Lung (tissue), 12 donors: ENCODE results near the gene TMX3. TPM values are rescaled to one million over a fixed set of nuclear protein-coding genes. Genes with fewer than 3 reads are reported as not detected.

Experiments
- ATAC-seq: fragments of 200-7000 bp; cut with Tn5 transposase; one replicate; pipeline ENCODE4 v1.9.1; 2020; ENCODE audit warnings: moderate number of reproducible peaks; ENCODE audit not compliant: insufficient read depth, low FRiP score
- DNase-seq, 3 donors: peaks; one replicate each; pipeline ENCODE4 v3.0.0-alpha.2; 2013 to 2017
- H3K27ac ChIP-seq, 2 donors: one replicate each; pipeline ENCODE4 v1.5.1; 2013; ENCODE audit warnings: mild to moderate bottlenecking in 2 of 2, moderate library complexity in 2 of 2, control low read depth in 1 of 2, inconsistent platforms in 1 of 2, low read depth in 1 of 2, low read length in 1 of 2
- H3K27me3 ChIP-seq, 3 donors: one replicate each; pipeline ENCODE4 v1.5.1; 2013; ENCODE audit warnings: low read length in 2 of 3; ENCODE audit not compliant: control insufficient read depth in 3 of 3, insufficient read depth in 3 of 3
- H3K36me3 ChIP-seq, 4 donors: one replicate each; pipeline ENCODE4 v1.5.1; 2013; ENCODE audit warnings: low read length in 4 of 4, mild to moderate bottlenecking in 1 of 4, moderate library complexity in 1 of 4; ENCODE audit not compliant: control insufficient read depth in 4 of 4, insufficient read depth in 4 of 4
- H3K4me1 ChIP-seq, 5 donors: one replicate each; pipeline ENCODE4 v1.5.1; 2013; ENCODE audit warnings: low read length in 5 of 5, mild to moderate bottlenecking in 2 of 5, moderate library complexity in 1 of 5; ENCODE audit not compliant: control insufficient read depth in 5 of 5, insufficient read depth in 5 of 5
- H3K4me3 ChIP-seq: one replicate; pipeline ENCODE4 v1.5.1; 2013; ENCODE audit warnings: mild to moderate bottlenecking, control low read depth, moderate library complexity
- H3K9ac ChIP-seq, 2 donors: one replicate each; pipeline ENCODE4 v1.5.1; 2013; ENCODE audit warnings: low read length in 2 of 2, control low read depth in 1 of 2; ENCODE audit not compliant: insufficient read depth in 1 of 2
- H3K9me3 ChIP-seq, 4 donors: one replicate each; pipeline ENCODE4 v1.5.1; 2013; ENCODE audit warnings: low read length in 3 of 4, mild to moderate bottlenecking in 1 of 4, moderate library complexity in 1 of 4; ENCODE audit not compliant: control insufficient read depth in 4 of 4, insufficient read depth in 3 of 4
- WGBS, 2 donors: extraction: QIAGEN DNeasy Blood & Tissue Kit; methylation state at CpG; one replicate each; pipeline ENCODE4 v1.1.7; 2013; 5-methylcytosine and 5-hydroxymethylcytosine counted together
- polyA plus RNA-seq, 2 donors: library from polyadenylated mRNA; stranded (reverse); fragments of 200-250 nt; gene quantifications; one replicate each; pipeline ENCODE4 v1.2.1, GENCODE V29; 2013
- total RNA-seq, 2 donors: library from RNA; depleted of rRNA in 1 of 2; stranded (reverse); fragments of >200 nt in 1 of 2; gene quantifications; one replicate each; pipeline ENCODE4 v1.2.1, GENCODE V29; 2014 to 2021
- TF ChIP-seq, protein P1 (sequence below): IDR thresholded peaks from 2 replicates; pipeline ENCODE4 v1.5.1; 2012; ENCODE audit warnings: mild to moderate bottlenecking; ENCODE audit errors: control extremely low read depth, extremely low read depth
- donor health status: control.
- donor health status: control.
- donor health status: Bipolar disorder and iron deficiency.
- donor health status: healthy.
- donor health status: DM: yes; HTN: yes; CAD: no.

Gene TMX3
- total and polyA plus RNA-seq, 4 donors = 23.9 to 78.6 (median 41.9) TPM

DNA sequence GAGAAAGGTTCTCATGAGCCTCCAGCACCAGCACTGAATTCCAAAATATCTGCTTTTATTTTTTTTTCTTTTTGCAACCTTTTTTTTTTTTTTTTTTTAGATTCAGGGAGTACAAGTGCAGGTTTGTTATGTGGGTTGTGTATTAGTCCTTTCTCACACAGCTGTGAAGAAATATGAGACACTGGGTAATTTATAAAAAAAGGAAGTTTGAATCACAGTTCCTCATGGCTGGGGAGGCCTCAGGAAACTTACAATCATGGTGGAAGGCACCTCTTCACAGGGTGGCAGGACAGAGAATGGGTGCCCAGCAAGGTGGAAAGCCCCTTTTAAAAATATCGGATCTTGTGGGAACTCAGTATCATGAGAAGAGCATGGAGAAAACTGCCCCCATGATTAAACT lies 7.9 kb upstream of the TMX3 start:
- no peak for DNase-seq
- Histone ChIP-seq H3K9ac (no peak overlapping the region), H3K27ac (peak overlapping the region in 1 of 2 donors; percentile 5), H3K4me1 (no peaks in the 10 kb centered on the region), H3K4me3 (no peak overlapping the region), H3K36me3 (no peaks in the 10 kb centered on the region), H3K27me3 (no peaks in the 10 kb centered on the region), H3K9me3 (no peaks in the 10 kb centered on the region)
- ATAC-seq = no peak
- TF ChIP-seq, protein P1, sequence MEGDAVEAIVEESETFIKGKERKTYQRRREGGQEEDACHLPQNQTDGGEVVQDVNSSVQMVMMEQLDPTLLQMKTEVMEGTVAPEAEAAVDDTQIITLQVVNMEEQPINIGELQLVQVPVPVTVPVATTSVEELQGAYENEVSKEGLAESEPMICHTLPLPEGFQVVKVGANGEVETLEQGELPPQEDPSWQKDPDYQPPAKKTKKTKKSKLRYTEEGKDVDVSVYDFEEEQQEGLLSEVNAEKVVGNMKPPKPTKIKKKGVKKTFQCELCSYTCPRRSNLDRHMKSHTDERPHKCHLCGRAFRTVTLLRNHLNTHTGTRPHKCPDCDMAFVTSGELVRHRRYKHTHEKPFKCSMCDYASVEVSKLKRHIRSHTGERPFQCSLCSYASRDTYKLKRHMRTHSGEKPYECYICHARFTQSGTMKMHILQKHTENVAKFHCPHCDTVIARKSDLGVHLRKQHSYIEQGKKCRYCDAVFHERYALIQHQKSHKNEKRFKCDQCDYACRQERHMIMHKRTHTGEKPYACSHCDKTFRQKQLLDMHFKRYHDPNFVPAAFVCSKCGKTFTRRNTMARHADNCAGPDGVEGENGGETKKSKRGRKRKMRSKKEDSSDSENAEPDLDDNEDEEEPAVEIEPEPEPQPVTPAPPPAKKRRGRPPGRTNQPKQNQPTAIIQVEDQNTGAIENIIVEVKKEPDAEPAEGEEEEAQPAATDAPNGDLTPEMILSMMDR = no peak
- WGBS, 2 donors = 90 to 91% methylated on average over 1 of the region's 1 CpG

DNA sequence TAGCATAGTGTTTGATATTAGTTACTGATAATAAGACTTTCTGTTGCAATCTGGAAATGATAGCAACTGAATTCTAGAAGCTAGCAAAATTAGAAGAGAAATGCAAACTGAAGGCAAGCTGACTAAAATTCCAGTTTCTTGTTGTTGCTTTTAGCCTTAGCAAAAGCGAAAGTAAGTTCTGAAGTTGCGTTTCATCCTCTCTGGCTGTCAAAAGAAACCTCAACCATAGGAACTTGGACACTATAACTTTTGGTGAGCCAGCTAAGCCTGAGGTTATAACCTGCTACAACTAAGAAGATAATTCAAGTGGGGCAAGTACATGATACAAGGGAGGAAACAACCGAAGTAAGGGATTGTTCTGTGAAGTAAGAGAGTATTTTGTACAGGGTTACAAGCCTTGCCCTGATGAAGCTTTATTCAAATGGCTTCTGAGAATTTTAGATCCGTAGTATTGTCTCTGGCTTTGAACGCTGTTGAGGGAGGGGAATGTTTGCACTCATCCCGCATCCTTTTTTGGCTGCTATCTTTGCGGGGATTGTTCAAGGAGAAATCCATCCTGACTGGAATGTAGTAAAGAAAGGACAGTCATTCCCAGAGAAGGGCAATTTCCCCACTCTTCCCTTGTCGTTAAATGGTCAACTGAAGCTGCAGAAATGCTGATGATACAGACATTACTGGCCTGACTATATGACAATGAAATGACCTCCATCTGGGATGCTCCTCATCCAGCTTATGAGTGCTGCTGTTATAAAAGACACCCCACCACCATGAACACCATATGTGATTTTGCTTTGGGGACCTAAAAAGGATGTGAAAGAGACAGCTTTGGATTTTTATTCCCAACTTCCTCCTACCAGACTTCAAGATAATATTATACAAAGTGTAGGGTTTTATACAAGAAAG lies 7.0 kb upstream of the TMX3 start:
- WGBS, 2 donors = 40 to 43% methylated on average over 8 of the region's 8 CpGs
- peak overlapping the region; percentile 46 to 48 for H3K27ac ChIP-seq

DNA sequence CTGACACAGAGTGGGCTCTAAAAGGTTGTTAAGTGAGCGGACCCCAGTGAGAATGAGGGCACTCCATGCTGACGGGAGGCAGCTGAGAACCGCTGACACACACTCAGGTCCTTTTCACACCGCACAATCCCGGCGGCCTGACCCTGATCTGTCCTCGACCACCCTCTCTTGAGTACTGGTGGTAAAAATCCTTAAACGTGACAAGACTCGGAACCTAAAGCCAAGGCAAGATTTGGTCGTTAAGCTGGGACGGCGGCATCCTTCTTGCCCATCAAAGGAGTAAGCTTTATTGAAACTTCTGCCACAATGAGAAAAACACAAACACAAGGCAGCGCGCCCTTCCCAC lies 569 bp downstream of the TMX3 start:
- Histone ChIP-seq H3K4me1 (peaks cover 0 to 15% (median 8%) of the 10 kb centered on the region in 5 donors), H3K27me3 (no peaks in the 10 kb centered on the region), H3K9ac (peak overlapping the region; percentile 71 to 93), H3K27ac (peak overlapping the region; percentile 68 to 85), H3K36me3 (peaks cover 8 to 29% (median 18%) of the 10 kb centered on the region in 4 donors), H3K9me3 (no peaks in the 10 kb centered on the region), H3K4me3 (peak overlapping the region; percentile 98)
- 0 to 1% methylated on average over 12 to 14 of the region's 14 CpGs for WGBS, 2 donors
- ATAC-seq = no peak
- TF ChIP-seq, protein P1 = no peak
- DNase-seq = peak in 2 of 3 donors; percentile 46 to 49

More for the DNA sequence above, 7.0 kb upstream of the TMX3 start:
- Histone ChIP-seq H3K9me3 (no peaks in the 10 kb centered on the region), H3K36me3 (no peaks in the 10 kb centered on the region), H3K4me1 (no peaks in the 10 kb centered on the region), H3K9ac (no peak overlapping the region), H3K27me3 (no peaks in the 10 kb centered on the region), H3K4me3 (peak overlapping the region; percentile 9)
- TF ChIP-seq, protein P1 = no peak
- ATAC-seq (no peak), DNase-seq (no peak)
